GM06990 (cell line): ENCODE data around the gene NR1D1.
A peak's percentile ranks its signal among the peaks of the same experiment; 100 is the strongest.

Source experiments
- DNase-seq: peaks from one replicate; pipeline ENCODE4 v3.0.0-alpha.2; 2011; ENCODE audit not compliant: insufficient read length; ENCODE audit errors: extremely low read depth
- H3K27me3 ChIP-seq: replicated peaks from 2 replicates; pipeline ENCODE4 v1.6.0; 2011; ENCODE audit warnings: low read length; ENCODE audit not compliant: control insufficient read depth, insufficient read depth
- H3K36me3 ChIP-seq: 2 replicates; pipeline ENCODE4 v1.5.1; 2011; ENCODE audit warnings: low read length; ENCODE audit not compliant: control insufficient read depth, insufficient read depth
- H3K4me3 ChIP-seq: replicated peaks from 2 replicates; pipeline ENCODE4 v1.5.1; 2011; ENCODE audit warnings: low read depth, mild to moderate bottlenecking, control low read depth, low read length
- TF ChIP-seq, protein P1 (sequence below): IDR thresholded peaks from 2 replicates; pipeline ENCODE4 v1.5.1; 2011; ENCODE audit warnings: low read length, control low read depth, mild to moderate bottlenecking, inconsistent platforms; ENCODE audit not compliant: insufficient read depth, poor library complexity, severe bottlenecking

NR1D1 gene

DNA sequence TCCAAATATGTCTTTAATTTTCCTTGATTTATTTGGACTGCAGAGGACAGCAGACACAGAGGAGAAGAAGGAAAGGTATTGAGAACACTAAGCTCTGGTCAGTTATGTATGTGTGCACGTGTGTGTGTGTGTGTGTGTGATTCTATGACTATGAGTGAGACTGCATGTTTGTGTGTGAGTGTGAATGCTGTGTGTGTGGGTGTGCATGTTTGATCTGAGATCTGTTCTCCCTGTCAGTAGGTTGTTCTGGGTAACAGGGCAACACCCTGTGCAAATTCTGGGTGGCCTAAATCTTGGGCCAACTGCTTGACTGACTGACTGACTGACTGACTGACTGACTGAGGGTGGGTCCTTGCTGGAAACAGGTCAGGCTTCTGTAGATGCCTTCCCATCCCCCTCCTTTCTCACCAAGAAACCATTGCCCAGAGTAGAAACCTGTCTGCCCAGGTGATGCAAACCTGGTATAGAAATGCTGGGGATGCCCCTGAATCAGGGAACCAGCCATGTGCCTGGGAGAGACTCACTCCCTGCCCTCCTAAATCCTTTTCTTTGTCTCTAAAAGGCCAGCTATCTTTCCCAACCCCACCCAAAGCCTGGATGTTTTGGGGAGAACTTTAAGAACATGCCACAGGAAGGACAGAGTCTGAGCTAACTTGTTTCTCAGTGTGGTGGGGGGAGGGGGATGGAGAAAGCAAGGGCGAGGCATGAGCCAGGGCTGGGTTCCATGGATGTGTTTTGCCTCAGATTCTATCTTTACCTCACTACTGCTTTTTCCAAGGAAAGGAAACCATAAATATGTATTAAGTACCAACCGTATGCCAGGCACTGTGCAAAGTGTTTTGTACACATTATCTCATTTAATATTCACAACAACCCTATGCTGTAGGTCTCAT lies 4.5 kb upstream of the NR1D1 start:
- Histone ChIP-seq H3K36me3 (no peaks in the 10 kb centered on the region), H3K4me3 (no peak overlapping the region), H3K27me3 (no peaks in the 10 kb centered on the region)
- no peak for DNase-seq
- TF ChIP-seq, protein P1, sequence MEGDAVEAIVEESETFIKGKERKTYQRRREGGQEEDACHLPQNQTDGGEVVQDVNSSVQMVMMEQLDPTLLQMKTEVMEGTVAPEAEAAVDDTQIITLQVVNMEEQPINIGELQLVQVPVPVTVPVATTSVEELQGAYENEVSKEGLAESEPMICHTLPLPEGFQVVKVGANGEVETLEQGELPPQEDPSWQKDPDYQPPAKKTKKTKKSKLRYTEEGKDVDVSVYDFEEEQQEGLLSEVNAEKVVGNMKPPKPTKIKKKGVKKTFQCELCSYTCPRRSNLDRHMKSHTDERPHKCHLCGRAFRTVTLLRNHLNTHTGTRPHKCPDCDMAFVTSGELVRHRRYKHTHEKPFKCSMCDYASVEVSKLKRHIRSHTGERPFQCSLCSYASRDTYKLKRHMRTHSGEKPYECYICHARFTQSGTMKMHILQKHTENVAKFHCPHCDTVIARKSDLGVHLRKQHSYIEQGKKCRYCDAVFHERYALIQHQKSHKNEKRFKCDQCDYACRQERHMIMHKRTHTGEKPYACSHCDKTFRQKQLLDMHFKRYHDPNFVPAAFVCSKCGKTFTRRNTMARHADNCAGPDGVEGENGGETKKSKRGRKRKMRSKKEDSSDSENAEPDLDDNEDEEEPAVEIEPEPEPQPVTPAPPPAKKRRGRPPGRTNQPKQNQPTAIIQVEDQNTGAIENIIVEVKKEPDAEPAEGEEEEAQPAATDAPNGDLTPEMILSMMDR: no peak

DNA sequence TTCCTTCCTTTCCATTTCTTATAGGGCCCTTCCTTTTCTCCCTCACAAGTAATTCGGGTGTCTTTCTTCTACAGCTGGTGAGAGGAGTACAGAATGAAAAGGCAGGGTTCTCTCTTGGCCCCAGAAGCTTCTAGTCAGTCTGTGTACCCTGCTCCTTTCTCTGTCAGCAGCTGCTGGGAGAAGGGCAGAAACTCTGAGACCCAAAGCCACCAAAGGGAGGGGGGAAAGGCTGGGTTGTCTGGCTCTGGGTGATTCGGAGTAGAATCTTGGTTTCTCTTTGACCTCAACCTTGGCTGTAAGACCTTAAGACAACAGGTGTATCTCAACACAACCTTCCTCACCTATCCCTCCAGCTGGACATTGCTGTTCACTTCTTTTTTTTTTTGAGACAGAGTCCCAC lies 3.3 kb upstream of the NR1D1 start:
- DNase-seq: no peak
- Histone ChIP-seq H3K4me3 (no peak overlapping the region), H3K27me3 (no peaks in the 10 kb centered on the region), H3K36me3 (no peaks in the 10 kb centered on the region)
- TF ChIP-seq, protein P1: no peak

DNA sequence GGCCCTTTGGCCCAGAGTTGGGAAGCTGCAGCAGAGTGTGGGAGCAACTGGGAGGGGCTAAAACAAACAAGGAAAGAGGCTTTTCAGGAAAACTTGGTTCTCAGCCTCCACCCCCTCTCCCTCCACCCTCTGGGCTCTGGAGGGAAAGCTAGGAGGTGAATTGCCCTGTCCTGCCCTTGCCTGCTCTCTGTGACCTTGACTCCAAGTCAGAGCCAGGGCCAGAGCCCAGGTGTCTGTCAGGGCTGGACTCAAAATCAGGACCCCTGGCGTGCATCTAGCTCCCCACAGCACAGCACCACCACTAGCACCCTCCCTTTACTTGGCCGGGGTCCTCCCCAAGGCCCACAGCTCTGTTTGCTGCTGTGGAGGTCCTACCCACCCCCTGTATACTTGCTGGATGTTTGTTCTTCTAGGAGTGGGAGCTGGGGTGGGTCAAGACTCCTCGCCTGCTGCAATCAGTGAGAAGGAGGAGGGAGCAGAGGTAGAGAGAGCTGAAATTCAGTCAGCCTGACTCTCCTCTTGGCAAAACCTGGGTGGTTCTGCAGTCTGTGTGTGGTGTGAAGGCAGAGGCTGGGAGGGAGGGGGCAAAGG lies 2.8 kb upstream of the NR1D1 start:
- DNase-seq: no peak
- H3K27me3 ChIP-seq: no peaks in the 10 kb centered on the region
- H3K36me3 ChIP-seq: no peaks in the 10 kb centered on the region
- no peak overlapping the region for H3K4me3 ChIP-seq
- TF ChIP-seq, protein P1: no peak

DNA sequence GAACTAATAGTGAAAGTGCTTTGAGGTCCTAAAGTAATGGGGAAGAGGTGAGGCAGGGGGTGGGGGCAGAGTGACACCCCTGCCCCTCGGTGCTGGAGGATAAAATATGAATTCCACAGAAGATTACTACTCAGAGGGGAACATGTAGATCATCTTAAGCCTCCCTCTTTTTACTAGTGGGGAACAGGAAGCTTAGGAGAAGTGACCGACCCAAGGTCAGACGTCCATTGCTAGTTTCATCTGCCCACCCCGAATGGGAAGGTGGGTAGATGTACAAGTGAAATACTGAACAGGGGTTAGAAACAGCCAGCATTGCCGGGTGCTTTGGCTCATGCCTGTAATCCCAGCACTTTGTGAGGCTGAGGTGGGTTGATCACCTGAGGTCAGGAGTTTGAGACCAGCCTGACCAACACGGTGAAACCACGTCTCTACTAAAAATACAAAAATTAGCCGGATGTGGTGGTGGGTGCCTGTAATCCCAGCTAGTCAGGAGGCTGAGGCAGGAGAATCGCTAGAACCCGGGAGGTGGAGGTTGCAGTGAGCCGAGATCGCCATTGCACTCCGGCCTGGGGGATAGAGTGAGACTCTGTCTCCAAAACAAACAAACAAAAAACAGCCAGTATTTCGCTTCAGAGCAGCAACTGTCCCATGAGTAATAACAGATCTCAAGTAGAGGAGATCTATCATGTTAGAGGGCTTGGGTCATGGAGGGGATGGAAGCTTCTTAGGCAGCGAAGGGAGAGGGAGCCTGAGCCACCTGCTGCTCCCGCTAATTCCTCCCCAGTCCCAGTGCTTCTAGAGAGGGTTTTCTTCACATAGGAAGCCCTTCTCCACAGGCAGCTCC lies 1.2 kb upstream of the NR1D1 start:
- TF ChIP-seq, protein P1: no peak
- DNase-seq: no peak
- H3K4me3 ChIP-seq: no peak overlapping the region
- no peaks in the 10 kb centered on the region for H3K27me3 ChIP-seq
- no peaks in the 10 kb centered on the region for H3K36me3 ChIP-seq

DNA sequence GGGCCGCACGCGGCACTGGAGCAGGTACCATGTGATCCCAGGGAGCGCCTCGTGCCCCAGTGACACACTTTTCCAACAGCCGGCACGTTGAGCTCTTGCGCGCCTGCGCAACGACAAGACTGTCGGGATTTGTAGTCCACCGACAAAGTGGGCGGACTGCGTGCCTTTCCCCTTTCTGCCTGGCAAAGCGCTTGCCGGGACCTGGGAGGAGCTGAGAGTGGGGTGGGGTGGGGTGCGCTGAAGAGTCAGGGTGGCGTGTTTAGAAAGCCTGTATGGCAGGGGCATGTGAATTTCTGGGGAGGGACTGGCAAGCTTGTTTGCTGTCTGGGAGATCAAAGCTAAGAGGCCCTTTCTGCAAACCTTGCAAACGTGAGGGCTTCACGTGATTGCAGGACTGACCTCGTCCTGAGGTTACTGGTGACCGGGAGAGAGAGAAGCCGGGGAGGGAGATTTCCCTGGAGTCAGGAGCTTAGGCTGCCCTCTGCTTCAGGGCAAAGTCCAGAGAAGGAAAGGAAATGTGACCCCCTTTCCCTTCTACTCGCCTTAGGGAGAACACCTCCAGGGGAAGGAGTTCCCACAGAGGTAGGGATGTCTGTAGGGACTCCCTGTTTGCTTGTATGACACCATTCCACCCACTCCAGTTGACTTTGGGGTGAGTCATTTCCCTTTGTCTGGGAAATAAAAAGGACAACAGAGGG lies 429 bp upstream of the NR1D1 start:
- Histone ChIP-seq H3K36me3 (no peaks in the 10 kb centered on the region), H3K27me3 (no peaks in the 10 kb centered on the region), H3K4me3 (peak overlapping the region; percentile 67)
- TF ChIP-seq, protein P1: no peak
- DNase-seq: peak; percentile 84
